Measurements from ENCODE around the gene PRSS38. TPM values are rescaled to one million over a fixed set of nuclear protein-coding genes. Genes with fewer than 3 reads are reported as not detected.

Gene PRSS38
- total and polyA plus RNA-seq, 2 experiments from 2014 or later: not detected

GRCh38 chr1:227823537-227823936, 8.1 kb downstream of the PRSS38 start:
- H3K9me3 Mint-ChIP-seq: peaks cover 23% of the 10 kb centered on the region; the same call in 2 of the 3 replicates

More at GRCh38 chr1:227823537-227823936, 8.1 kb downstream of the PRSS38 start:
- Histone ChIP-seq H3K36me3 (ENCODE audit: insufficient read depth) (no peaks in the 10 kb centered on the region), H2AFZ (no peak overlapping the region), H3K9me2 (ENCODE audit: insufficient read depth) (no peaks in the 10 kb centered on the region; the same call in 1 of the 2 replicates), H3K4me3 (no peak overlapping the region), H3K27ac (ENCODE audit: low read depth) (no peak overlapping the region), H3K79me2 (replicated peaks; ENCODE audit: insufficient read depth) (no peaks in the 10 kb centered on the region), H3F3A (replicated peaks; ENCODE audit: low read depth) (no peaks in the 10 kb centered on the region), H3K4me1 (ENCODE audit: insufficient read depth) (no peaks in the 10 kb centered on the region), H3K27me3 (ENCODE audit: insufficient read depth) (no peaks in the 10 kb centered on the region; the same call in 1 of the 2 replicates), H4K20me1 (replicated peaks; ENCODE audit: insufficient read depth) (no peaks in the 10 kb centered on the region), H3K4me2 (no peak overlapping the region)
- TF ChIP-seq CTCF (conservative IDR thresholded peaks at IDR 0.05; ENCODE audit: low read depth in 2 of 2): no peak
- no peak for TF ChIP-seq JUNB (IDR thresholded peaks at IDR 0.05; ENCODE audit: unreplicated experiment)
- no peak for TF ChIP-seq REST (IDR thresholded peaks at IDR 0.05; ENCODE audit: unreplicated experiment)
- no peak for TF ChIP-seq ZNF462 (CRISPR knock-in tag; IDR thresholded peaks at IDR 0.05)
- no peak for TF ChIP-seq ZNF114 (CRISPR knock-in tag; IDR thresholded peaks at IDR 0.05)
- no peak for TF ChIP-seq ZNF331 (CRISPR knock-in tag; IDR thresholded peaks at IDR 0.05; ENCODE audit: low read depth)
- TF ChIP-seq ETS1 (IDR thresholded peaks at IDR 0.05): no peak
- no peak for TF ChIP-seq CREB1 (CRISPR knock-in tag; IDR thresholded peaks at IDR 0.05; ENCODE audit: low read depth)
- no peak for TF ChIP-seq POLR2AphosphoS5 (IDR thresholded peaks at IDR 0.05; ENCODE audit: low read depth)
- no peak for TF ChIP-seq EZH2 (IDR thresholded peaks at IDR 0.05; ENCODE audit: low read depth, unreplicated experiment)
- TF ChIP-seq EZH2phosphoT487 (IDR thresholded peaks at IDR 0.05; ENCODE audit: unreplicated experiment): no peak
- TF ChIP-seq NANOG (IDR thresholded peaks at IDR 0.05; ENCODE audit: borderline replicate concordance): no peak
- TF ChIP-seq STAT1 (IDR thresholded peaks at IDR 0.05; ENCODE audit: unreplicated experiment): no peak
- ATAC-seq (no peak), DNase-seq (ENCODE audit: low spot score) (no peak)
- Mint-ChIP-seq H3K27me3 (ENCODE audit: insufficient read depth, low read depth, poor library complexity) (no peaks in the 10 kb centered on the region), H3K4me3 (no peak overlapping the region), H3K27ac (no peak overlapping the region), H3K4me1 (no peaks in the 10 kb centered on the region), H3K36me3 (ENCODE audit: low read depth) (no peaks in the 10 kb centered on the region)
